MG63 (cell line): Measurements from ENCODE around the gene CFAP299. TPM values are rescaled to one million over a fixed set of nuclear protein-coding genes. Genes with fewer than 3 reads are reported as not detected.
A peak's percentile ranks its signal among the peaks of the same experiment; 100 is the strongest.
"Not testable (repeated sequence)": the region's sequence is repeated elsewhere in the genome, so short reads cannot be mapped to it uniquely, and the experiment has no call there.

Experiments
- DNase-seq: peaks from one replicate; pipeline ENCODE4 v3.0.0-alpha.2; 2020
- H3K27me3 ChIP-seq: fragments of 250-450 bp; sonication (Bioruptor Pico); 2 replicates; pipeline ENCODE4 v1.5.1; 2020; ENCODE audit warnings: mild to moderate bottlenecking, moderate library complexity
- H3K36me3 ChIP-seq: fragments of 250-450 bp; sonication (Bioruptor Pico); 2 replicates; pipeline ENCODE4 v1.5.1; 2020; ENCODE audit warnings: mild to moderate bottlenecking, moderate library complexity
- H3K4me3 ChIP-seq: fragments of 250-450 bp; sonication (Bioruptor Pico); 2 replicates; pipeline ENCODE4 v1.5.1; 2020; ENCODE audit warnings: mild to moderate bottlenecking, moderate library complexity
- H3K9me3 ChIP-seq: fragments of 250-450 bp; sonication (Bioruptor Pico); 2 replicates; pipeline ENCODE4 v1.5.1; 2020; ENCODE audit warnings: mild to moderate bottlenecking, moderate library complexity
- total RNA-seq: library from RNA; depleted of rRNA; stranded (reverse); fragments of >200 nt; shearing (Covaris generic); gene quantifications from 2 replicates; pipeline ENCODE4 v1.2.3, GENCODE V29; 2014; ENCODE audit warnings: low replicate concordance; rRNA removed

CFAP299 gene
- 0.76 TPM in 1 of 2 replicates, not detected in the other for total RNA-seq

DNA sequence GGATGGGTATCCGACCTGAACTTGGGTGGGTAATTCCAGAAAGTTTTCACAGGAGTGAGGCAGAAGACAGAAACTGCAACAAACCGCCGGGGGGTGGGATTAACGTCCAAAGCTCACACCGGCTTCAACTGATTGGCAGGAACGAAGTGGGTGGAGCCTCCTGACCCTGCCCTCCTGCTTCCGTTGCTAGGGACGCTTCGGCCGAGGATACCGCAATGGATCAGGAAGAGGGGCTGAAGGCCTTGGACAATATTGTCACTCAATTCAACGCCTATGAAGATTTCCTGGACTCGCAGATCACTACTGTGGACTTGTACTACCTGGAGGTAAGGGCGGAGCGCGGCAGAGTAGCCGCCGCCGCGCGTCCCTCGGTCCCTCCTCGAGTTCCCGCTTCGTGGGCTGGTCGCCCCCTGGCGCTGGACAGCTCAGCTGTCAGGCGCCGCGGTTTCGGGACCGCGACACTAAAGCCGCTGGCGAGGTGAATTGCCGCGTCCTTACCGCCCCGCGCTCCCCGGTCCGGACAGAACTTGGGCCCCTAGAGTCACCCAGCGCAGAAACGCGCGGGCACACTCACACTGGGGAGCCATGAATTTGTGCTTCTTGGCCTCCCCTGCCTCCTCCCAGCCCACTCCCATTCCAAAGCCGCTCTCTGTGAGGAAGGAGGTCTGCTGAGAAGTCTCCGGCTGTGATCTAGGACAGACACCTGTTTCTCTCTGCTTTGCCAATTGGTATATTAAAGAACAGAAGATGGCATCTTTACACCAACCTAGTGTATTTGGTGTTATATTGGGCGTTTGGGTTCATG is at the start of gene CFAP299:
TSS of gene CFAP299 (plus strand) at position 177 of the 805 bp plus-strand sequence.
- DNase-seq = peak; percentile 87
- H3K4me3 ChIP-seq = peak within 1 kb of the TSS; percentile 63
- H3K27me3 ChIP-seq = no peaks in the 10 kb centered on the region
- H3K36me3 ChIP-seq = no peaks in the 10 kb centered on the region
- H3K9me3 ChIP-seq = no peaks in the 10 kb centered on the region

DNA sequence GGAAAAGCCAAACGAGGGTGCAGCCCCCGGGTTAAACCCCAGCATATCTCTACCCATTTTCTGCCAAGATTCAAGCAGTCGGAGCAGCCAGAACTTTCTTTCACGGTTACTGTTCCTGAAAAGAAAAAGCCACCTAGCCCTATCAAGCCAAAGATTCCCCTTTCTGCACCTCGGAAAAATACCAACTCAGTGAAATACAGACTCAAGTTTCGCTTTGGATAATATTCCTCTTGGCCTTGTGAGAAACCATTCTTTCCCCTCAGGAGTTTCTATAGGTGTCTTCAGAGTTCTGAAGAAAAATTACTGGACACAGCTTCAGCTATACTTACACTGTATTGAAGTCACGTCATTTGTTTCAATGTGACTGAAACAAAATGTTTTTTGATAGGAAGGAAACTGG is 49.1 kb upstream of the CFAP299 start:
- Histone ChIP-seq H3K9me3 (no peaks in the 10 kb centered on the region), H3K27me3 (no peaks in the 10 kb centered on the region), H3K4me3 (no peak overlapping the region), H3K36me3 (peaks cover 87% of the 10 kb centered on the region)
- no peak for DNase-seq

DNA sequence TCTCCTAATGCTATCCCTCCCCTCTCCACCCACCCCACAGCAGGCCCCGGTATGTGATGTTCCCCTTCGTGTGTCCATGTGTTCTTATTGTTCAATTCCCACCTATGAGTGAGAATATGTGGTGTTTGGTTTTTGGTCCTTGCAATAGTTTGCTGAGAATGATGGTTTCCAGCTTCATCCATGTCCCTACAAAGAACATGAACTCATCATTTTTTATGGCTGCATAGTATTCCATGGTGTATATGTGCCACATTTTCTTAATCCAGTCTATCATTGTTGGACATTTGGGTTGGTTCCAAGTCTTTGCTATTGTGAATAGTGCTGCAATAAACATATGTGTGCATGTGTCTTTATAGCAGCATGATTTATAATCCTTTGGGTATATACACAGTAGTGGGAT is 44.9 kb upstream of the CFAP299 start:
- not testable (repeated sequence) for H3K9me3 ChIP-seq, H3K4me3 ChIP-seq, H3K27me3 ChIP-seq, DNase-seq
- peaks cover 69% of the 10 kb centered on the region for H3K36me3 ChIP-seq

DNA sequence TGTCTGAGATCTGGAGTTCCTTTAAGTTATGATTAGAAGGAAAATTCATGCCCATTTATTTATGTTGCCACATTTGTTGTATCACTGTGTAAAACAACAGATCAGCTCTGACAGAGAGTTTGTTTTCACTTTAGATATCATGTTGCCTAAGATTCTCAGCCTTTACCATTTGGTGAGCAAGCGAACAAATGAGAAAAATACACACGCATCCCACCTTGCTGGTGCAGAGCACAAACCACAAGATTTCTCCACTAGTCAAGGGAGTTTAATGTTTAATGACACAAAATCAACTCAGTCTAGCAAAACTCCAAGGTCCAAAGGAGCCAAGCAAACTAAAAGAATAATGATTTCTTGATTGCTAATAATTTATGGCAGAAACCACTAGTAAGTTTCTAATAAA is 41.3 kb upstream of the CFAP299 start:
- no peaks in the 10 kb centered on the region for H3K9me3 ChIP-seq
- DNase-seq = no peak
- H3K36me3 ChIP-seq = peaks cover 37% of the 10 kb centered on the region
- no peaks in the 10 kb centered on the region for H3K27me3 ChIP-seq
- no peak overlapping the region for H3K4me3 ChIP-seq

DNA sequence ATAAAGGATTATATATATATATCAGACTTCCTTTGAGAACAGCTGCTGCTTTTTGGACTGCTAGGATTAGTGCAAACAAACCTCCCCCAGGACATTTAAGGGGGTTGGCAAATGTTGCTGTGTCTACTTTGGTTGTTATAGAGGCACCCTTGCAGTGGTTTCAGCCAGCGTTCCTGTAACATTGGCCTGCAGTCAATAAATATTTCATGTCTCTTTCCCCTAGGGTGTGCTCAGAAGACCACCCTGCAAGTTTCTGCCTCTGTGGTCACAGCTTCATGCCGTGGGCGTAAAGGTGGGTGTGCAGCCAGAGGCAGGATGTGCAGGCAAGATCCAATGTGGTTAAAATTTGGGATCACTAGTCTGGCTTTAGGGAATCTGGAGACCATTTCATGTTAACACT is 40.2 kb upstream of the CFAP299 start:
- H3K9me3 ChIP-seq = no peaks in the 10 kb centered on the region
- H3K36me3 ChIP-seq = peaks cover 30% of the 10 kb centered on the region
- no peak overlapping the region for H3K4me3 ChIP-seq
- DNase-seq = no peak
- H3K27me3 ChIP-seq = no peaks in the 10 kb centered on the region

DNA sequence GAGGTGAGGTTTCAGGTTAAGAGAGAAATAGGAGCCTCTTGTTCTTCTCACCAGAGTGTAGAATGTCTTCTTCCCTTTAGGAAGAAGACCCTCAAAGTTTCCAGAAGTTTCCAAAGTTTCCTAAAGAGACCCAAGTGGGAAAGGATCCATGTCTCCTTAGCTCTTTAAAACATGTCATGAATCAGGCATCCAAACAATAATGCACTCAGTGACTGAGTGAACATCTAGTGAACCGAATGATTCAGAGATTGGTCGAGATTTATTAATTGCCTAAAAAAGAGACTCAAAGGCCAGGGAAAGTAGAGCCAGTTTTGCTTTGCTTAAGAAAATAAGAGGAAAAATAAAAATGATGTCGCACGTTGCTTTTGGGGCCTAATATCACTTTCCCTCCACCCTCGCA is 39.7 kb upstream of the CFAP299 start:
- Histone ChIP-seq H3K4me3 (no peak overlapping the region), H3K27me3 (no peaks in the 10 kb centered on the region), H3K36me3 (peaks cover 25% of the 10 kb centered on the region), H3K9me3 (no peaks in the 10 kb centered on the region)
- no peak for DNase-seq

DNA sequence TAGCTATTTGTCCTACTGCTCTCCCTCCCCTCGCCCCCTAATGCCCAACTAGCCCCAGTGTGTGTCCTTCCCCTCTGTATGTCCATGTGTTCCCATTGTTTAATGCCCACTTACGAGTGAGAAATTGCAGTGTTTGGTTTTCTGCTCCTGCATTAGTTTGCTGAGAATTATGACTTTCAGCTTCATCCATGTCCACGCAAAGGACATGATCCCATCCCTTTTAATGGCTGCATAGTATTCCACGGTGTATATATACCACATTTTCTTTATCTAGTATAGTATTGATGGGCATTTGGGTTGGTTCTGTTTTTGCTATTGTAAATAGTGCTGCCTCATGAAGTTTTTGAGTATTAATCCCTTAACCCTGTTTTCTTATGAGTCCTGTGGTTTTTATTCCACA is 33.6 kb upstream of the CFAP299 start:
- Histone ChIP-seq H3K4me3 (no peak overlapping the region), H3K9me3 (no peaks in the 10 kb centered on the region), H3K36me3 (peaks cover 21% of the 10 kb centered on the region), H3K27me3 (no peaks in the 10 kb centered on the region)
- DNase-seq = no peak

DNA sequence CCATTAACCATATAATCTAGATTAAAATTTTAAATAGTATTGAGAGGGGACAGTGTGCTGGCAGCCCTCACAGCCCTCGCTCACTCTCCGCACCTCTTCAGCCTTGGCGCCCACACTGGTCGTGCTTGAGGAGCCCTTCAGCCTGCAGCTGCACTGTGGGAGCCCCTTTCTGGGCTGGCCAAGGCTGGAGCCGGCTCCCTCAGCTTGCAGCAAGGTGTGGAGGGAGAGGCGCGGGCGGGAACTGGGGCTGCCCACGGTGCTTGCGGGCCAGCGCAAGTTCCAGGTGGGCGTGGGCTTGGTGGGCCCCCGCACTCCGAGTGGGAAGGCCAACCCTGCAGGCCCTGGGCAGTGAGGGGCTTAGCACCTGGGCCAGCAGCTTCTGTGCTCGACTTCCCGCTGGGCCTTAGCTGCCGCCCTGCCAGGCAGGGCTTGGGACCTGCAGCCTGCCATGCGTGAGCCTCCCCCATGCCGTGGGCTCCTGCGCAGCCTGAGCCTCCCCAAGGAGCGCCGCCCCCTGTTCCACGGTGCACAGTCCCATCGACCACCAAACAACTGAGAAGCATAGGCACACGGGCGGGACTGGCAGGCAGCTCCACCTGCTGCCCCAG is 32.8 kb upstream of the CFAP299 start:
- Histone ChIP-seq H3K9me3 (no peaks in the 10 kb centered on the region), H3K36me3 (peaks cover 21% of the 10 kb centered on the region), H3K4me3 (no peak overlapping the region), H3K27me3 (no peaks in the 10 kb centered on the region)
- no peak for DNase-seq

DNA sequence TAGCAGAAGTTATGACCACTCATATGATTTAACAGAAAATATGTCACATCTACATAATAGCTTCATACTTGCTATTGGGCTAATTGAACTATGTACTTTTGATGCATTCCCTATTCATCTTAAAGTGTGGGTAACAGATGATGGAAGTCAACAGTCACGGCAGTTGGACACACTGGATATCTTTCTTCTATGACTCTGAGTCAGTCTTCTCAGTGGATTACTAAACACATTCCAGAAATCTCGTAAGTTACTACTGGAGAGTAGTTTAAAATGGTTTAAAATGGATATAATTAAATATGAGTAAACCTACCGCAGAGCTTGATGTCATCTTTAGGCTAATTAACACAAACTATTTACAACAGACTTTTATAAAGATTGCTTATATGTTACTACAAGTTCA is 30.1 kb upstream of the CFAP299 start:
- Histone ChIP-seq H3K4me3 (no peak overlapping the region), H3K36me3 (peaks cover 18% of the 10 kb centered on the region), H3K27me3 (no peaks in the 10 kb centered on the region), H3K9me3 (no peaks in the 10 kb centered on the region)
- DNase-seq = no peak

DNA sequence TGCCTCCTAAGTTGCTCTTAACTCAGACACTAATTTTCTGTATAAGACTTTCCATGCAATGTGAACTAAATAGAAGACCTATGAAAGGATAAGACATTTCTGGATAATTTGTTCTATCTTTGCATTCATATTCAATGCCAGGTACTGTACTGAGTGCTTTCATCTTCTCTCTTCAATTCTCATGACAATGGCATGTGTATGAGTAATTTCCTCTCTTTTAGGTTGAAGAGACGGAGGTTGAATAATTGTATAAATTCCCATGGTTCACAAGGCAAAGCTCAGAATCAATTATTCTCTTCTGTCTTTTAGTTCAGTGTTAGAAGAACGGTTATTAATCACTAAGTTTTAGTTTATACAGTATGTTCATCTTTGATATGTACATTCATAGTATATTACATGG is 29.3 kb upstream of the CFAP299 start:
- no peak for DNase-seq

DNA sequence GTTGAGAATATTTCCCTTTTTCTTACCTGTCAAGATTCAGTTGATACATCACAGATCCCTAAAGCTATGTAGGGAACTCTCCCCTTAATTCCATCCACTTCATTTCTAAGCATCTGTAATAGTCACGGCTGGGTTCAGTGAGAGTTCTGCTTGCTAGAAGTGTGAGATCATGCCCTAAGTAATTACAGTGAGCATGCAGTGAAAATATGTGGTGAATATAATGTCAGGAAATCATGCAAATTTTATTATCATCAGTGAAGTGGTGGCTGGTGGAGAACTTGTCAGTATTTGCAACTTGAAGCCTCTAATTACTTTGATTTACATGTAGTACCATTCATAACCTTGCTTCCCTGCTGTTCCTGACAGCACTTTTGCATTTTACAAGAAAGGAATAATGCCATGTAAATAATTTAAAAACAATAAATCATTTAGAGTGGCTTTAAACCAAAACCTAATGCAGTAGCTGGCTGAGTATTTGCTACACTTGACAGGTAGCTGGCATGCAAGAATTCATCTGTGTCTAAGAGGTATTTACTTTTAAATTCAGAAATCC is 28.3 kb upstream of the CFAP299 start:
- no peak for DNase-seq
- no peaks in the 10 kb centered on the region for H3K27me3 ChIP-seq
- H3K4me3 ChIP-seq = no peak overlapping the region
- no peaks in the 10 kb centered on the region for H3K9me3 ChIP-seq
- H3K36me3 ChIP-seq = peaks cover 15% of the 10 kb centered on the region

More for the DNA sequence above, 29.3 kb upstream of the CFAP299 start:
- Histone ChIP-seq H3K36me3 (peaks cover 18% of the 10 kb centered on the region), H3K27me3 (no peaks in the 10 kb centered on the region), H3K9me3 (no peaks in the 10 kb centered on the region), H3K4me3 (no peak overlapping the region)

DNA sequence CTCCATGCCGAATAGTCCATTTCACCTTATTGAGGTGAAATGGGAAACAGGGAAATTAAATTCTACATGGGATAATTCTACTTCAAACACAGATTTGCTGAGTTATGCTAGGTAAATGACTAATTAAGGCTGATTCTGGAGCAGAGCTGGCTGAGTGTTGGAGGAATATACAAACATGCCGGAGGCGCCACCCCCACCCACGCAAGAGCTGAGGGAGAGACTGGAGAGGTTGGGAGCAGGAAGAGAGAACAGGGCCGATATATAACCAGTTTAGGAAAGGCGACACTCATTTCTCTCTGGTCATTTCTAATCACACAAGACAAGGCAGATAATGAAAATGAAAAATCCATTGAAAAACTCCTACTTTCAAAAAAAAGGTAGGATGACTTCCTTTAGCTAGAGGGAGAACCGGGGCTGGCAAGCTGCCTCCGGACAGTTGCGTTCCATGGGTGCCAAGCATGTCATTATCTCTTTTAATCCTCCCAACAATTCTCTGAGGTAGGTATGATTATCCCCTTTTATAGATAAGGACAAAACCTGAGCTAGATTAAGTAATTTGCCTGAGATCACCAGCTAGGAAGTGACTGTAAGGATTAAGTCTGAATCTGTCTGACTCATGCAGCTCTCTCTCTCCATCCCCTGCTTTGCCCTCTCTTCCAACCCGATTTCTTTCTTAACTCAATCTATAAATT is 27.6 kb upstream of the CFAP299 start:
- Histone ChIP-seq H3K27me3 (no peaks in the 10 kb centered on the region), H3K36me3 (peaks cover 15% of the 10 kb centered on the region), H3K9me3 (no peaks in the 10 kb centered on the region), H3K4me3 (no peak overlapping the region)
- peak; percentile 71 for DNase-seq

DNA sequence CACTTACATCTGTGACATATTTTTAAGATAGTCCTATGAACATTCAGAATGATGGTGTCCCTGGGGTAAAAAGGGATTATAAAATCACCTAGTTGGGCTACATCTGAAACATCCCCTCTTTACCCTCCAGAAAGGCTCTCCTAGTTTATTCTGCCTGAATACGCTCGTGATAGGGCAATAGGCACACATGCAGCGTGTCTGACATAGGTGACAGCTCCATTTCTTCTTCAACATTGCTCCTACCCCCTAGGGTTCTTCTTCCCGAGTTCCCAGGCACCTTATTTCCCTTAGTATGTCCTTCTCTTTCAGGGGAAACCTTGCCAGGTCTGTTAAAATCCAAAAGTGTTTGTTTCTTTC is 27.1 kb upstream of the CFAP299 start:
- no peaks in the 10 kb centered on the region for H3K27me3 ChIP-seq
- DNase-seq = no peak
- H3K4me3 ChIP-seq = no peak overlapping the region
- peaks cover 12% of the 10 kb centered on the region for H3K36me3 ChIP-seq
- no peaks in the 10 kb centered on the region for H3K9me3 ChIP-seq

DNA sequence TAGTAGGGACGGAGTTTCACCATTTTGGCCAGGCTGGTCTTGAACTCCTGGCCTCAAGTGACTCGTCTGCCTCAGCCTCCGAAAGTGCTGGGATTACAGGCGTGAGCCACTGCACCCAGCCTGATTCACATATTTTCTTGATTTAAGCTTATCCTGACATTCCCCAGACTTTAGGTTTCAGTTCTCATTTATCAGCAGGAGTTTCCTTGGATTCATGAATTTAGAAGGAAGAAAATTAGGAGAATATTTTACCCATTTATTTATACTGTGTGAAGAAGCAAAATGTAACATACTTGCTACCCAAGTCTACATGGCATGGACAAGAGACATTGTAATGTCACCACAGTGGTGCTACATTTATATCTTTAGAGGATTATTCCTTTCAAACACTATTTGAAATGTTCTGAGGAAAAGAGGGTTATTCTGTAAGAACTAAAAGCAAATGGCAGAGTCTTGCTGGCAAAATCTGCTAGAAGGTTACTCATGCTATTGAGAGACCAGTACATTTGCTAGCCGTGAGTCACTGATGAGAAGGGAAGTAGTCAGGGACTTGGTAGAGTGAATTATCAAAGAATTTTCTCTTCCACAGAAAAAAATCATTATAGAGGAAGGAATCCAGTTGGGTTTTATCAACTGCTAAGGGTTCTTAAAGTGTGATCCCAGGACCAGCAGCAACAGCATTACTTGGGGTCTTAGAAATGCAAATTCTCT is 26.1 kb upstream of the CFAP299 start:
- Histone ChIP-seq H3K36me3 (peaks cover 5% of the 10 kb centered on the region; the same call in 1 of the 2 replicates), H3K4me3 (no peak overlapping the region), H3K9me3 (no peaks in the 10 kb centered on the region), H3K27me3 (no peaks in the 10 kb centered on the region)
- DNase-seq = peak; percentile 46

DNA sequence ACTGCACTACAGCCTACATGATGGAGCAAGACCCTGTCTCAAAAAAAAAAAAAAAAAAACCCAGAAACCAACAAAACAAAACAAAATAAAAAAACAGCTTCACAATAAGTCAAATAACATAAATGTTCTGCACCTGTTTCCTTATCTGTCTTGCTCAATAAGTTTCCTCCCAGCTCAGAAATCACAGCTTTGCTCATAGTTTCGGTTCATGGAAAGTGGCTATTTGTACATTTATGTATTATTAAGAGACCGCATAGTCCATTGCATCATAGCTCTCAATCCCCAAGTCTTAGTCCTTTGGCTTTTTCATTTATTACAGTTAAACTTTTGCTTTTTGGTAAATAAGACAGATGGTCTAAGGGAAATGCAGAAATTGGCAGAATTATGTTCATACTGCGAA is 24.4 kb upstream of the CFAP299 start:
- DNase-seq = no peak
- Histone ChIP-seq H3K4me3 (no peak overlapping the region), H3K9me3 (no peaks in the 10 kb centered on the region), H3K27me3 (no peaks in the 10 kb centered on the region), H3K36me3 (0 out of 2 replicates have a peak, but pooled peaks cover under 1% of the 10 kb centered on the region)

DNA sequence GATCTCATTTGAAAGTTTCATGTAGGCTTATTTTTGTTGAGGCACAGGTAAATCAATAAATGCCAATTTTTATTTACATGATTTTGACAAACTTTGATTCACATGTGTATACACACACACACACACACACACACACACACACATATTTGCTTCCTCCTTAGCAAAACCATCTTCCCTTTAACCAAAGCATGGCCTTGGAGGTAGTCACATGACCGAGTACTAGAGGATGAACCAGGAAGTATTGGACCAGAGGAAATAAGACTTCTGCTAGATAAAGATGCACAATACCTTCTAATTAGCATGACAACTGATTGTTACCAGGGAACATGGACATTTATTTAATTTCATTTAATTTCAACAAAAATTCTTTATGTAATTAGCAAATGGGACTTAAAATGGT is 23.4 kb upstream of the CFAP299 start:
- no peak overlapping the region for H3K4me3 ChIP-seq
- H3K9me3 ChIP-seq = no peaks in the 10 kb centered on the region
- H3K27me3 ChIP-seq = no peaks in the 10 kb centered on the region
- no peaks in the 10 kb centered on the region for H3K36me3 ChIP-seq
- no peak for DNase-seq

DNA sequence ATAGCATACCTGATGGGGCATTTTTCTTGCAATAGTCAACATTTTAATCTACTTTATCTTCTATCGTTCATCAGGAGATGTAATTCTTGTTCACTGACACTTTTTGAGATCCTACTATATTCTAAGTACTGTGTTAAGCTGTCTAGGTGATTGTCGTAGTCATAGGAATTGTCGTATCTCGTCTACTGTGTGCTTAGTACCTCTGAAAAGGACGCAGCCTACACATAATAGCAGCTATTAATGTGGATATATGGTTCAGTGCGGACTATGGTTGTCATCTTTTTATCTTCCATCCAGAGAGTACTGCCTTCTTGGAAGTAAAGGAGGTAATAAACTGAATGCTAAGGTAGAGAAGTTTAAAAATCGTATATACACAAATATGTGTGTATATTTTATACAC is 21.9 kb upstream of the CFAP299 start:
- no peak overlapping the region for H3K4me3 ChIP-seq
- H3K27me3 ChIP-seq = no peaks in the 10 kb centered on the region
- DNase-seq = no peak
- no peaks in the 10 kb centered on the region for H3K36me3 ChIP-seq
- H3K9me3 ChIP-seq = no peaks in the 10 kb centered on the region
